Measurements from ENCODE around the gene CMTM4. TPM values are rescaled to one million over a fixed set of nuclear protein-coding genes. Genes with fewer than 3 reads are reported as not detected.

Gene CMTM4
- polyA plus RNA-seq, 4 donors = 21.1 to 54.3 (median 43.0) TPM

GRCh38 chr16:66609139-66609510, 87.4 kb downstream of the CMTM4 start:
- H3K27ac ChIP-seq (ENCODE audit: low read depth in 1 of 3, low read length in 2 of 3) = no peak overlapping the region

GRCh38 chr16:66608241-66609138, 88.1 kb downstream of the CMTM4 start:
- peak; percentile 81 to 92 for DNase-seq
- Histone ChIP-seq H3K27me3 (ENCODE audit: control insufficient read depth in 3 of 3, insufficient read depth in 3 of 3, low read length in 3 of 3) (peaks cover 0 to 14% (median 0%) of the 10 kb centered on the region in 3 donors), H3K27ac (ENCODE audit: low read depth in 1 of 3, low read length in 2 of 3) (no peak overlapping the region), H3K9me3 (ENCODE audit: control insufficient read depth in 2 of 2, insufficient read depth in 1 of 2, low read depth in 1 of 2, low read length in 1 of 2) (no peaks in the 10 kb centered on the region), H3K4me1 (ENCODE audit: control insufficient read depth in 3 of 3, insufficient read depth in 2 of 3, low read depth in 1 of 3, low read length in 2 of 3) (peaks cover 0 to 16% (median 0%) of the 10 kb centered on the region in 3 donors), H3K36me3 (ENCODE audit: control insufficient read depth in 3 of 3, insufficient read depth in 2 of 3, low read depth in 1 of 3, low read length in 3 of 3) (peaks cover under 1 to 62% (median 4%) of the 10 kb centered on the region in 3 donors), H3K4me3 (ENCODE audit: low read depth in 1 of 3, low read length in 3 of 3) (no peak overlapping the region)
- 35 to 37% (median 37%) methylated on average over 17 of the region's 17 CpGs for WGBS, 3 donors
- no peak for FAIRE-seq

More at GRCh38 chr16:66609139-66609510, 87.4 kb downstream of the CMTM4 start:
- H3K36me3 ChIP-seq (ENCODE audit: control insufficient read depth in 3 of 3, insufficient read depth in 2 of 3, low read depth in 1 of 3, low read length in 3 of 3) = peaks cover 3 to 64% (median 8%) of the 10 kb centered on the region in 3 donors
- H3K4me3 ChIP-seq (ENCODE audit: low read depth in 1 of 3, low read length in 3 of 3) = no peak overlapping the region
- no peak for DNase-seq
- no peak for FAIRE-seq
- peaks cover 0 to 10% (median 0%) of the 10 kb centered on the region in 3 donors for H3K4me1 ChIP-seq (ENCODE audit: control insufficient read depth in 3 of 3, insufficient read depth in 2 of 3, low read depth in 1 of 3, low read length in 2 of 3)
- 69 to 85% (median 81%) methylated on average over 10 to 12 of the region's 12 CpGs for WGBS, 3 donors
- H3K9me3 ChIP-seq (ENCODE audit: control insufficient read depth in 2 of 2, insufficient read depth in 1 of 2, low read depth in 1 of 2, low read length in 1 of 2) = no peaks in the 10 kb centered on the region
- peaks cover 0 to 7% (median 0%) of the 10 kb centered on the region in 3 donors for H3K27me3 ChIP-seq (ENCODE audit: control insufficient read depth in 3 of 3, insufficient read depth in 3 of 3, low read length in 3 of 3)

GRCh38 chr16:66605979-66606751, 90.4 kb downstream of the CMTM4 start:
- 58 to 74% (median 62%) methylated on average over 10 of the region's 10 CpGs for WGBS, 3 donors
- peak overlapping the region in 2 of 3 donors; percentile 14 to 65 for H3K27ac ChIP-seq (ENCODE audit: low read depth in 1 of 3, low read length in 2 of 3)
- no peak for DNase-seq
- peaks cover 0 to 46% (median 4%) of the 10 kb centered on the region in 3 donors for H3K36me3 ChIP-seq (ENCODE audit: control insufficient read depth in 3 of 3, insufficient read depth in 2 of 3, low read depth in 1 of 3, low read length in 3 of 3)
- H3K4me1 ChIP-seq (ENCODE audit: control insufficient read depth in 3 of 3, insufficient read depth in 2 of 3, low read depth in 1 of 3, low read length in 2 of 3) = peaks cover 0 to 17% (median 0%) of the 10 kb centered on the region in 3 donors
- H3K4me3 ChIP-seq (ENCODE audit: low read depth in 1 of 3, low read length in 3 of 3) = peak overlapping the region in 2 of 3 donors; percentile 71 to 73
- peaks cover 0 to 7% of the 10 kb centered on the region in 2 donors for H3K9me3 ChIP-seq (ENCODE audit: control insufficient read depth in 2 of 2, insufficient read depth in 1 of 2, low read depth in 1 of 2, low read length in 1 of 2)
- no peak for FAIRE-seq
- H3K27me3 ChIP-seq (ENCODE audit: control insufficient read depth in 3 of 3, insufficient read depth in 3 of 3, low read length in 3 of 3) = peaks cover 0 to 14% (median 0%) of the 10 kb centered on the region in 3 donors

GRCh38 chr16:66605177-66605978, 91.2 kb downstream of the CMTM4 start:
- Histone ChIP-seq H3K27me3 (ENCODE audit: control insufficient read depth in 3 of 3, insufficient read depth in 3 of 3, low read length in 3 of 3) (peaks cover 0 to 14% (median 0%) of the 10 kb centered on the region in 3 donors), H3K4me1 (ENCODE audit: control insufficient read depth in 3 of 3, insufficient read depth in 2 of 3, low read depth in 1 of 3, low read length in 2 of 3) (peaks cover 0 to 17% (median 0%) of the 10 kb centered on the region in 3 donors), H3K4me3 (ENCODE audit: low read depth in 1 of 3, low read length in 3 of 3) (peak overlapping the region; percentile 59 to 73 (median 71)), H3K36me3 (ENCODE audit: control insufficient read depth in 3 of 3, insufficient read depth in 2 of 3, low read depth in 1 of 3, low read length in 3 of 3) (peaks cover 0 to 38% (median 0%) of the 10 kb centered on the region in 3 donors), H3K9me3 (ENCODE audit: control insufficient read depth in 2 of 2, insufficient read depth in 1 of 2, low read depth in 1 of 2, low read length in 1 of 2) (peaks cover 0 to 10% of the 10 kb centered on the region in 2 donors), H3K27ac (ENCODE audit: low read depth in 1 of 3, low read length in 2 of 3) (peak overlapping the region; percentile 48 to 67 (median 65))
- DNase-seq (peak in 1 of 2 donors; percentile 63), FAIRE-seq (no peak)
- WGBS, 3 donors = 4 to 16% (median 15%) methylated on average over 32 to 61 of the region's 61 CpGs

GRCh38 chr16:66604376-66605176, 92.0 kb downstream of the CMTM4 start, which contains the start of gene CMTM3:
TSS of gene CMTM3 (plus strand) at chr16:66604704. CDS start at chr16:66604806, 102 bp downstream.
- DNase-seq = peak; percentile 29 to 82
- Histone ChIP-seq H3K4me1 (ENCODE audit: control insufficient read depth in 3 of 3, insufficient read depth in 2 of 3, low read depth in 1 of 3, low read length in 2 of 3) (peaks cover 0 to 17% (median 0%) of the 10 kb centered on the region in 3 donors), H3K27me3 (ENCODE audit: control insufficient read depth in 3 of 3, insufficient read depth in 3 of 3, low read length in 3 of 3) (peaks cover 0 to 14% (median 0%) of the 10 kb centered on the region in 3 donors), H3K9me3 (ENCODE audit: control insufficient read depth in 2 of 2, insufficient read depth in 1 of 2, low read depth in 1 of 2, low read length in 1 of 2) (peaks cover 0 to 10% of the 10 kb centered on the region in 2 donors), H3K4me3 (ENCODE audit: low read depth in 1 of 3, low read length in 3 of 3) (peak within 1 kb of the TSS; percentile 59 to 73 (median 71)), H3K27ac (ENCODE audit: low read depth in 1 of 3, low read length in 2 of 3) (peak within 1 kb of the TSS; percentile 67 to 83 (median 77)), H3K36me3 (ENCODE audit: control insufficient read depth in 3 of 3, insufficient read depth in 2 of 3, low read depth in 1 of 3, low read length in 3 of 3) (peaks cover 0 to 30% (median 0%) of the 10 kb centered on the region in 3 donors)
- WGBS, 3 donors = 0 to 1% (median 1%) methylated on average over 57 to 96 of the region's 96 CpGs
- no peak for FAIRE-seq

GRCh38 chr16:66603537-66604375, 92.8 kb downstream of the CMTM4 start:
- Histone ChIP-seq H3K27ac (ENCODE audit: low read depth in 1 of 3, low read length in 2 of 3) (peak overlapping the region in 2 of 3 donors; percentile 77 to 83), H3K4me1 (ENCODE audit: control insufficient read depth in 3 of 3, insufficient read depth in 2 of 3, low read depth in 1 of 3, low read length in 2 of 3) (peaks cover 0 to 17% (median 0%) of the 10 kb centered on the region in 3 donors), H3K27me3 (ENCODE audit: control insufficient read depth in 3 of 3, insufficient read depth in 3 of 3, low read length in 3 of 3) (peaks cover 0 to 14% (median 0%) of the 10 kb centered on the region in 3 donors), H3K9me3 (ENCODE audit: control insufficient read depth in 2 of 2, insufficient read depth in 1 of 2, low read depth in 1 of 2, low read length in 1 of 2) (peaks cover 0 to 10% of the 10 kb centered on the region in 2 donors), H3K4me3 (ENCODE audit: low read depth in 1 of 3, low read length in 3 of 3) (peak overlapping the region; percentile 59 to 73 (median 71)), H3K36me3 (ENCODE audit: control insufficient read depth in 3 of 3, insufficient read depth in 2 of 3, low read depth in 1 of 3, low read length in 3 of 3) (peaks cover 0 to 22% (median 0%) of the 10 kb centered on the region in 3 donors)
- FAIRE-seq (no peak), DNase-seq (peak; percentile 60 to 74)
- 10 to 30% (median 17%) methylated on average over 32 of the region's 32 CpGs for WGBS, 3 donors
